ENCODE results near the gene PSMG4.
A peak's percentile ranks its signal among the peaks of the same experiment; 100 is the strongest.
"Not testable (repeated sequence)": the region's sequence is repeated elsewhere in the genome, so short reads cannot be mapped to it uniquely, and the experiment has no call there.

The PSMG4 gene

GRCh38 chr6:3230256-3230882 is 28.4 kb upstream of the PSMG4 start:
- no peak for DNase-seq (ENCODE audit: low spot score)

GRCh38 chr6:3230900-3231246 is 27.9 kb upstream of the PSMG4 start:
- peak; percentile 87 for DNase-seq (ENCODE audit: low spot score)

GRCh38 chr6:3231247-3232016 is 27.3 kb upstream of the PSMG4 start:
- DNase-seq (ENCODE audit: low spot score): peak; percentile 90

GRCh38 chr6:3232017-3232945 is 26.5 kb upstream of the PSMG4 start:
- DNase-seq (ENCODE audit: low spot score): no peak

DNA sequence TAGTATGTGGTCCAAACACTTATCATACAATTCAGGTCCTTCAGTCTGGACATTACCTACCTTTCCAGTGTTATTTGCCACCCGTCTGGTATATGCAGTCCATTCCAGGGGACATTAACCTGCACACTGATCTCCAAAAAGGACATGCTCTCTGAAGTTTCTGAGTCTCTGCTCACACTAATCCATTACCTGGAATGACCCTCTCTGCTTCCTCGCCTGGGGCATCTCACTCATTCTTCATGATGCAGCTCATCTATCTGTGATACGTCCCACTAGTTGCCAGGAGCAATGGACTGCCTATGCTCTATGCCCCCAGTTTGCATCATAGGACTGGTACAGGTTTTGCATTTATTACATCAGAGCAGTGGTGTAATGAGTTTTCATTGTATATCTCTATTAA is 25.4 kb upstream of the PSMG4 start:
- no peak for DNase-seq (ENCODE audit: low spot score)

DNA sequence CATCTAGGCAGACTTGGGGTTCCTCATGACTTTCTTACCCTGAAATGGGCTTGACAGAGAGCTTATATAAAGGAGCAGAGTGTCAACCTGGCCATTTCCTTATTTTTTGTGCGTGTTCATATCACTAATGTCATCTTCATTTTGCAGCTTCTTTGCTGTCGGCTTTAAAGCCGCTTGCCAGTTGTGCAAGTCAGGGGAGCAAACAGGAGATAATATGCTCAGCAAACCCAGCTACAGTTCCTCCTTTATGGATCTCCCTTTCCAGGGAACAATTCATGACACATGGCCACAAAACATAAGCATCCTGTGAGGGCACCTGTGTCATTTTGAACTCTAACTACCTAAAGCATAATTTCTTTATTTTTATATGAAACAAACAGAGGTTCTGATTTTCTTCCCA is 24.8 kb upstream of the PSMG4 start:
- DNase-seq (ENCODE audit: low spot score): no peak

- no peak for DNase-seq (ENCODE audit: low spot score)
Measured at GRCh38 chr6:3235486-3235885, 23.3 kb upstream of the PSMG4 start.

DNA sequence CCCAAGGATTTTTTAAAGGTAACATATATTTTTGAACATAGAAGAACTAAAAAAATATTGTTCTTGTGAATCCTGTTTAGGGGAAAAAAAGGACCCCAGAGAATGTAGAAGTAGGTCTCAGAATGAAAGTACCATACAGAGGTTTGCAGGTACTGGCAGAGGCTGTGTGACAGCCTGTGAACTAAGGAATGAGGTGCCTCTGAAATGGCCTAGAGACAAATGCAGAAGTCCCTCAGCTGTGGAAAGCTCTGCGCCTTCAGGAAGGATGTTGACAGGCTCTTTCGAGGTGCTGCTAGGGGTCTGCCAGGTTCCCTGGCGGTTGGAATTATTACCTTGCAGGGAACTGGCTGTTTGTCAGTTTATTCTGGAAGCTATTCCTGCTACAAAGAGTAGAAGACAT is 22.7 kb upstream of the PSMG4 start:
- no peak for DNase-seq (ENCODE audit: low spot score)

DNA sequence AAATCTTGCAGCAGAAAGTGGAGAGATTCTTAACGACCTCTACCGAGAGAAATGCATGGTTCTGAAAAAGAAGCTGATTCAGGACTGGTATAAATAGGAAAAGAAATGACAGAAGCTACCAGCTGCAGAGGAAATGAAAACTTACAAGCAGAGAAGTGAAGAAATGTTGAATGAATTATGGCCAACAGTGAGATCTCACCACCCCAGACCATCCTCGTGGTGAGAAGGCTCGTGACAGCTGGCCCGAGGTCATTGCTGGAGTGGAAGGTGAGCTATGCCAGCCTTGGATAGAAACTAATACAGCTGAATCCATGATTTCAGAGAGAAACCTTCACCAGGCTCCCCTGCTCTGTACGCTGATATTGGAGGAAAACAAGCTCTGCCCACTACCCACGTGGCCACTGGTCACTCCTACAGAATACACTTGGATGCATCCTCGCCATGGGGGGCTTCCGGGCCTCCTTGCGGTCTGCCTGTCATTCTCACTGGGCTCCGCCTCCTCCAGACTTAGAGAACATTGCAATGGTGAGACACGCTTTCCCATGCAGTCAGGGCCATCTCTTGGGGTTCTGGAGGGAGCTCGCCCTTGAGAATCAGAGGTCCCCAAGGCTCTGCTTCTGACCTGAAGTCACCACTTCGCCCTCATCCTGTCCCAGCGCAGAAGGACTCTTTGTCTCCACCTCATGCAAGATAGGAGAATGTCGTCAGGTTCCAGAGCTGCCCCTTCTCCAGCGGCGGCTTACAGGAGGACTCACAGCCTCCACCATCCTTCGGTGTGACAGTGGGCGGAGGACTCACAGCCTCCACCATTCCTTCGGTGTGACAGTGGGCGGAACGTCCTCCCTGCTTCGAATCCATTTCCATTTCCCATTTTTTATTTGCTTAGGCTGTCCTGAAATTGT is 20.7 kb upstream of the PSMG4 start:
- DNase-seq (ENCODE audit: low spot score): no peak

DNA sequence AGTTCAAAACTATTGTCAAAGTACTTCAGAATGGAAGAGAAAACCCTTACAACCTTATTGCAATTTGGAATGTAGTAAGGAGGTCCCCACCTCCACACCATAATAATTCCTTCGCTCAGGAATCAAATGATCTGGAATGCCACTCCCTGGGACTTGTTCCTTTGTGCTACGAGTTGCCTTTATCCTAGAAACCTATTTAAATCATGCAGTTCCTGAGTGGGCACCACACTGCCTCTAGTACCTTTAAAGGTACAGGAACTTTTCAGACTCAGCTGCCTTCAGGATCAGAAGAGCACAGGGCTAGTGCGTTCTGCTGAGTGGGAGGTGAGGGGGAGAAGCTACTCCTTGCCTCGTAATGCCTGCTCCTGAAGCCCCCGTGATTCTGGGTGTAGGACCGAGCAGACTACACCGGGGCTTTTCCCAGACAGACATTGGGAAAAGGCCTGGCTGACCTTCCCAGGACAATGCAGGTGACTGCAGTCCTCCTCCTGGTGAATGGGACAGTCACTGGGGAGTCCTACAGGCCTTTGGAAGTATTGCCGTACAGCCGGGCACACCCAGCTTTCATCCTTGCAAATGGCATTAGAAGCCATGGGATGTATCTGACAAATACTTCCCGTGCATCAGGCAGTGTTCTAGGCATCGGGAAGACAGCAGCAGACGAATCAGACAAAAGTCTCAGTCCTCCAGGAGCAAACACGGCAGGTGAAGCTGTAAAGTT is 19.5 kb upstream of the PSMG4 start:
- DNase-seq (ENCODE audit: low spot score): no peak

GRCh38 chr6:3240595-3240994 is 18.2 kb upstream of the PSMG4 start:
- no peak for DNase-seq (ENCODE audit: low spot score)

GRCh38 chr6:3241745-3242144 is 17.0 kb upstream of the PSMG4 start:
- DNase-seq (ENCODE audit: low spot score): not testable (repeated sequence)

- DNase-seq (ENCODE audit: low spot score): no peak
Measured at GRCh38 chr6:3242768-3243167, 16.0 kb upstream of the PSMG4 start.

DNA sequence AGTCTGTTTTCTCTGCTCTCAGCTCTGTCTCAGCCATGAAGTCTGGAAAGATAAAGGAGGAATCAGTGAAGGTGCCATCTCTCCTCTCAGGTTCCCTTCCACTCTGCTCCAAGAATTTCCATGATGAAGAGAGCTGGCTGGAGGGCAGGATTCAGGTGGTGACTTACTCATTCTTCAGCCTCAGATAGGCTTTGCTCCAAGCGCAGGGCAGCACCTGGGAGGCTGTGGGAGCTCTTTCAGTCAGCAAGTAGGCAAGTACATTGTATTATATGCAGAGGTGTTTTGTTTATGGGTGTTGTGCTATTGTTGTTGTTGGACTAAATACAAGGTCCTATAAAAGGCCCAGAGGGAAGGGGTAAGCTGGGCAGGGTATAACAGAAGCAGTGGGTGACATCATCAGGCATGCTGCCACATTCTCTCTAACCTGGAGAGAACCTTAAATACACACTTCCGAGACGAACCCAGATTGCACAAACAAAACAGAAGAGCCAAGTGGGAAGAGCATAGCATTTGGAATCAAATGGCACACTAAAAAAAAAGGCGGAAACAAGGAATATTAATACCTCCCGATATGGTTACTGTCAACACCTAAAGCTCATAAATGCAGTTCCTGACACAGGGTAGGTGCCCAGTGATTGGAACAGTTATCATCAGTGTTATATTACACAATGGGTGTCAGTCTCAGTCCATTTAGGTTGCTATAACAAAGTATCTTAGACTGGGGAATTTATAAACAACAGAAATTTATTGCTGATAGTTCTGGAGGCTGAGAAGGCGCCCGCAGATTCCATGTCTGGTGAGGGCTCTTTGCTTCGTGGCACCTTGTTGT is 14.5 kb upstream of the PSMG4 start:
- no peak for DNase-seq (ENCODE audit: low spot score)

DNA sequence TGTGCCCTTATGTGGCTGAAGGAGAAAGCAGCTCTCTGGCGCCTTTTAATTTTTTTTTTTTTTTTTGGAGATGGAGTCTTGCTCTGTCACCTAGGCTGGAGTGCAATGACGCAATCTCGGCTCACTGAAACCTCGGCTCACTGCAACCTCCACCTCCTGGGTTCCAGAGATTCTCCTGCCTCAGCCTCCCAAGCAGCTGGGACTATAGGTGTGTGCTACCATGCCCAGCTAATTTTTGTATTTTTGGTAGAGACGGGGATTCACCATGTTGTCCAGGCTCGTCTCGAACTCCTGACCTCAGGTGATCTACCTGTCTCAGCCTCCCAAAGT is 13.9 kb upstream of the PSMG4 start:
- not testable (repeated sequence) for DNase-seq (ENCODE audit: low spot score)

DNA sequence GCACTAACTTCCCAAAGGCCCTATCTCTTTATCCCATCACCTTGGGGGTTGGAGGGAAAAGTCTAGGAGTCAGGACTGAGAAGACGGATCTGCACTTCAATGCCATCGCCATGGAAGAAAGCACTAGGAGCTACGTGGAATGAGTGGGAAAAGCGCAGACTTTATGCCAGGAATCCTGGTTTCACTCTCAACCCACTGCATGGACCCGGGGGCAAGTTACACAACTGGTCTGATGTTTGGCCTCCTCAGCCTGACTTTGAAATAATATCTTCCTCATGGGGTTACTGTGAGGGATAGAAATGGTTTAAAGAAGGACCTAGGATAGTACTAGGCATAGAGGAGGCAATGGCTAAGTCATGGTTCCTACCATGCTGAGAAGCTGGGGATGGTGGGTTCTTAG is 13.5 kb upstream of the PSMG4 start:
- DNase-seq (ENCODE audit: low spot score): no peak

DNA sequence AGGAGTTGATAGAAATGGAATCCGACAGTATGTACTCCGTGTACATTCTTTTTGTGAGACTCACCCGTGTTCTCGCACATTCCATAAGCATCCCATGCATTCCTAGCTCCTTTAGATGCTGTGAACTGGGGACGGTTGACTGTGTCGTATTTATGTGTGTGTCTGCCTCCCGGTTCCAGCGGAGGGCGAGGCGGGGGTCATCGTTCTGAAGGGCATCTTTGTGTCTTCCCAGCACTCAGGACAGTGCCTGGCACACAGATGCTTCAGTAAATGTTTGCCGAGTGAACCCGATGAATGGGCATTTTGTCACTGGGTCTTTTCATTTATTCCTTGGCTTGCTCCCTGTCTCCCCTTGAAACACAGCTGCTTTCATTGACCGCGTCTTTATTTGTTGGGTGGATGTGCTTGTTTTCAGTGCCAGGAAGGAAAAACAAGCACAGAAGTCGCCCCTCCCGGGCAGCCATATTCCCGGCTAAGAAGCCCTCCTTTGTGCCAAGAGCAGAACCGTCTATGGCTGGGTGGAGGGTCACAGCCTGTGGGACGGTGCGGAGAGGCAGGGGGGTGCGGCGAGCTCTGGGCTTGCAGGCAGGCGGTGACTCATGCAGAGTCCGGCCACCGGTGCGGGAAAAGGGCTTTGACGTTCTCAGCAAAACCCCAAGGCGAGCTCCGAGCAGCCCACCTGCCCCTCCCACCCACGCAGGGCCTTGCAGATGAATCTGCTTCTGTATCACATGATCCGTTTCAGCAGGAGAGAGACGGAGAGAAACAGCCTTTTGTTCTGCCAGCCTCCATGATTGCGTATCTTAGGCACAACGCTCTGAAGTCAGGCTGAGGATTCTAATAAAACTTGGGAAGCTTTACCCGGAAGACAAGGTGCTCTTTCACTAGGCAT is 11.2 kb upstream of the PSMG4 start:
- DNase-seq (ENCODE audit: low spot score): peak; percentile 95

DNA sequence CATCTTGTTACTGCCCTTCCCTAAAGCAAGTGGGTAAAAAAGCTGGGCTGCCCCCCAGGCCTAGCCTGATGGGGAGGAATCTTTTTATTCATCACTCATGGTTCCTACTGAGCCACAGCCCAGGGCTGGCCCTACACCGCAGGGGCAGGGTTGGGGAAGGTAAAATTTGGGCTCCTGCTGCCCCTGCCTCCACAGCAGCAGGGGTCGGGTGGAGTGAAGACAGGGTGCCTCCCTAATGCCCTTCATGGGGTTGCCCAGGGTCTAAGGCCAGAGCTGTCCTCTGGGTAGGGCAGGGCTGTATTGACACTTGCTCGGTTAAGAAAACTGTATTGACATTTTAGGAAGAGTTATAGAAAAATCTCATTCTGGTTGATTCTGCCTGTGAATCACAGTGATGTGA is 8.9 kb upstream of the PSMG4 start:
- no peak for DNase-seq (ENCODE audit: low spot score)

DNA sequence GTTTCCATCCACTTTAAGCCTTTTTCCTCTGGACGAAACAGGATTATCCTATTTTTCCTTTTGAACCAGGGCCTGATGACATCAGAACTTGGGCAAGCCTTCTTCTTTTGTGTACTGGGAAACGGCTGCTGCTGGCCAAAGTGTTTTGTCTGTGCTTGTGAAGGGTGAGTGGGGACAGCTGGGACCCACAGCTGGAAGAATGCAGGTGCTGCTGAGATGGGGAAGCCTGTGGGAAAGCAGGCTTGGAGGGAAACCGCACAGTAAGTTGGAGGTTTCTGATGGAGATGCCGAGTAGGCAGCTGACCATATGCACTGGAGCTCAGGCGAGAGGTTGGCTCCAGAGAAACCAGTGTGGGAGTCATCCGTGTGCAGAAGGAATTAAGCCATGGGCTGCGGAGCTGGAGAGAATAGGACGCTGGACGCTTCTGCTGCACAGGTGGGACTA is 8.5 kb upstream of the PSMG4 start:
- no peak for DNase-seq (ENCODE audit: low spot score)
